ENCODE data around the gene CAPZB.

The CAPZB gene

GRCh38 chr1:19467199-19468187 is 17.8 kb downstream of the CAPZB start:
- no peak for DNase-seq

- no peak for DNase-seq
Observed at GRCh38 chr1:19466112-19466561, 19.2 kb downstream of the CAPZB start.

GRCh38 chr1:19465650-19466049 is 19.7 kb downstream of the CAPZB start:
- DNase-seq, result no peak

GRCh38 chr1:19465123-19465522 is 20.2 kb downstream of the CAPZB start:
- DNase-seq, result no peak

- no peak for DNase-seq
Observed at GRCh38 chr1:19464696-19465095, 20.6 kb downstream of the CAPZB start.

GRCh38 chr1:19463504-19463803 is 21.9 kb downstream of the CAPZB start:
- no peak for DNase-seq

- no peak for DNase-seq
Observed at GRCh38 chr1:19462781-19463503, 22.4 kb downstream of the CAPZB start.

GRCh38 chr1:19461220-19461554 is 24.2 kb downstream of the CAPZB start:
- no peak for DNase-seq

GRCh38 chr1:19460535-19461219 is 24.7 kb downstream of the CAPZB start:
- no peak for DNase-seq

GRCh38 chr1:19458815-19459417 is 26.4 kb downstream of the CAPZB start:
- no peak for DNase-seq

- no peak for DNase-seq
Observed at GRCh38 chr1:19457607-19458006, 27.7 kb downstream of the CAPZB start.

GRCh38 chr1:19456968-19457441 is 28.3 kb downstream of the CAPZB start:
- no peak for DNase-seq

- DNase-seq, result no peak
Observed at GRCh38 chr1:19455353-19455752, 30.0 kb downstream of the CAPZB start.

GRCh38 chr1:19454265-19455146 is 30.8 kb downstream of the CAPZB start:
- no peak for DNase-seq

- DNase-seq, result no peak
Observed at GRCh38 chr1:19453741-19454201, 31.6 kb downstream of the CAPZB start.

GRCh38 chr1:19452221-19452663 is 33.1 kb downstream of the CAPZB start:
- DNase-seq, result no peak

GRCh38 chr1:19450811-19451515 is 34.4 kb downstream of the CAPZB start:
- DNase-seq, result no peak

- no peak for DNase-seq
Observed at GRCh38 chr1:19449454-19450228, 35.7 kb downstream of the CAPZB start.

- DNase-seq, result no peak
Observed at GRCh38 chr1:19448491-19449439, 36.6 kb downstream of the CAPZB start.
